Dedifferentiated amniotic fluid mesenchymal stem cell (primary cell): ENCODE measurements around the gene PTEN.
"Not testable (repeated sequence)": the region's sequence is repeated elsewhere in the genome, so short reads cannot be mapped to it uniquely, and the experiment has no call there.

Experiments used
- DNase-seq: peaks from one replicate; pipeline ENCODE4 v3.0.0-alpha.2; 2016; ENCODE audit errors: extremely low spot score

The PTEN gene

DNA sequence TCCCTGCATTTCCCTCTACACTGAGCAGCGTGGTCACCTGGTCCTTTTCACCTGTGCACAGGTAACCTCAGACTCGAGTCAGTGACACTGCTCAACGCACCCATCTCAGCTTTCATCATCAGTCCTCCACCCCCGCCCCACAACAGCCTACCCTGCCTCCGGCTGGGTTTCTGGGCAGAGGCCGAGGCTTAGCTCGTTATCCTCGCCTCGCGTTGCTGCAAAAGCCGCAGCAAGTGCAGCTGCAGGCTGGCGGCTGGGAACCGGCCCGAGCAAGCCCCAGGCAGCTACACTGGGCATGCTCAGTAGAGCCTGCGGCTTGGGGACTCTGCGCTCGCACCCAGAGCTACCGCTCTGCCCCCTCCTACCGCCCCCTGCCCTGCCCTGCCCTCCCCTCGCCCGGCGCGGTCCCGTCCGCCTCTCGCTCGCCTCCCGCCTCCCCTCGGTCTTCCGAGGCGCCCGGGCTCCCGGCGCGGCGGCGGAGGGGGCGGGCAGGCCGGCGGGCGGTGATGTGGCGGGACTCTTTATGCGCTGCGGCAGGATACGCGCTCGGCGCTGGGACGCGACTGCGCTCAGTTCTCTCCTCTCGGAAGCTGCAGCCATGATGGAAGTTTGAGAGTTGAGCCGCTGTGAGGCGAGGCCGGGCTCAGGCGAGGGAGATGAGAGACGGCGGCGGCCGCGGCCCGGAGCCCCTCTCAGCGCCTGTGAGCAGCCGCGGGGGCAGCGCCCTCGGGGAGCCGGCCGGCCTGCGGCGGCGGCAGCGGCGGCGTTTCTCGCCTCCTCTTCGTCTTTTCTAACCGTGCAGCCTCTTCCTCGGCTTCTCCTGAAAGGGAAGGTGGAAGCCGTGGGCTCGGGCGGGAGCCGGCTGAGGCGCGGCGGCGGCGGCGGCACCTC, at the start of gene PTEN, which contains the start of gene KLLN:
PTEN (plus strand) TSS at position 573 of the 891 bp plus-strand sequence. CDS start 845 bp downstream, outside the sequence.
KLLN (minus strand) TSS at position 481 of the 891 bp plus-strand sequence. CDS start 1,046 bp downstream, outside the sequence.
- peak; percentile 91 for DNase-seq

DNA sequence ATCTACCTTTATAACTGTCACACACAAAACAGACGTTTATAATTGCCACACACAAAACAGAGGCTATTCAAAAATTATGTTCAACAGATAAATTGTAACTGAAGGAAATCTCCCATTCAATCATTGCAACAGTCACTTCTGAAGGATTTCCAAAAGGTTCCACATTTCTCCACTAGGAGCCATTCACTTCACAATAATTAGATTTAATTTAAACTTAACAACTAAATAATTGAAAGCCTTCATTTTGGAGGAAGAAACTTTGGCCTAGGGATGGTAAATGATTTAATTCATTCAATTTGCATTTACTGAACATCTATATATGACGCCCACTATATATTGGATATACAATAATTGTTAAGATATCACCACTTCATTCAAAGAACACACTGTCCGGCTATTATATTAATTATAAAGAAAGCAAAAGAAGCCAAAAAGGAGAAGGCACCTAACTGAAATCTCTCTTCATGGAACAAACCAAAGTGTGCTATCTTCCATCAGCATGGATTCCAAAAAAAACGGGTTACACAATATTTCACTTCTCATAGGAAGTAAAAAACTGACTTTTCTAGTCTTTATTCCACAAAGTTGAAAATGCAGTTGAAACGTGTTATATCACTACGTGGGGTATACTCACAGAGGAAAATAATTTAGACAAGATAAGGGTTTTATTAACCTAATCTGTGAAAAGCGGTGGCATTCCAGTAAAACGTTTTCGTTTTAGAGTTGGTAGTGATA, 47.1 kb upstream of the PTEN start:
- DNase-seq, result no peak

DNA sequence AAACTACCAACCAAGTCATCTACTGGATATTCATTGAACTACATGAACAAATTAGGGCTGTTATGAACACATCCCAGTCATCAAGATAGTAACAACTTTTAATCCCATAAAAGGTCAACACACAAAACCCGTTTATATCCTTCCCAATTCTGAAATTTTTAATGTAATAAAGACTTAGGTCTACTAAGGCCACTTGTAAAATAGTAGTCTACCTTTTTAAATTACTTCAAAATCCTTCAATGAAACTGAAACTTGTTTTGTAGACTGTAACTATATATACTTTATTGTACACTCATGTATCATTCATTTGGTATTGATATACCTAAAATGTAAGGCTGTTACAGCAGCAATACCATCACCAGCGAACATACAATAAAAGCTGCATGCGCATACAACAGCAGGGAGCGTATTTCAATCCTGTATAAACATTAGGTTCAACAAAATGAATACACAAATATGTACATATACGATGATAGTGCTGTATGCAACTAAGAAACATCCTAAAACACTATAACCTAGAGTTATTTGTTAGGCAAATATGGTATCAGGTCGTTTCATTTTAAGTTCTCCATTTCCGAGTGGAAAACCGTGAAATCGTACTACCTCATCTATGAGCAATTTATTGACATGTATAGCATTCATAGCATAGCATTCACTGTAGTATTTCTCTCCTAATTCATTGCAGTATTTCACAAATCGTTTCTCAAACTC, 46.4 kb upstream of the PTEN start:
- DNase-seq, result no peak

DNA sequence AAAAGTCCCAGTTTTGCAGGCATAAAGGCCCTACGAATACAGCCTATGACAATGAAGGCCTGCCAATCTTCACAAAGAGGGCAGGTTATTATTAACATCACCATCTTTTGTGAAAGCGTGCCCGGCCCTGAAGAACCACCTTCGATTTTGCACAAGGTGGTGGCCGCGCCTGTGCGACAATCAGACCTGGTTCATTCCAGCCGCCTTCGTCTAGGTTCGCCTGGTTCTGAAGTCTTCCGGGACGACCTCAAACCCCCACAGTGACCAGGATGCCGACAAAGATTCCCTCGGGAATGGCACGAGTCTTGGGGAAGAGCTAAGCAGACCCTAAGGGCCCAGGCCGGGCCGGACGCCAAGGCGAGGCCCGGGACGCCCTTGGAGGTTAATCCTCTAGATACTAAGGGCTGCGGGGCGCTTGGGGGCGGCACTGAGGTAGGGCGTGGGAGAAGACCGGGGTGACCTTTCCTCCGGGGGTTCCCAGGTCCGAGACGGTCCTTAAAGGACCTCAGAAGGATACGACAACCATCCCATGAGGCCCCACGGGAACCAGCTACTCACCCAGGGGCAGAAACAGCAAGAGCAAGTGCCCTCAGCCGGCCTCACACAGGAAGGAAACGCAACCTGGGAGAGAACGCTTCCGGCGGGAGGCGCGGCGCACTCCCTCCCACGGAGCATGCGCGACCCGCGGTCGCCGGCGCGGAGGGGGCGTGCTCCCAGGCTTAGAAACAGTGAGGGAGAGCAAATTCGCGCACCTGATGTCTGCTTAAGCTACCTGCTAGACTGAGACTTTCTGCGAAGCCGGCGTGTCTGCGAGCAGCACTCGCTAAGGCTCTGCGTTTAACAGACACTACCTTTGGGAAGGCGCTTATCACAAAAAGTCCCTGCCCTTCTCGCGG, 45.6 kb upstream of the PTEN start, which contains the start of gene ATAD1:
ATAD1 (minus strand) TSS at position 618 of the 896 bp plus-strand sequence. CDS start 3,627 bp downstream, outside the sequence.
- peak; percentile 62 for DNase-seq

DNA sequence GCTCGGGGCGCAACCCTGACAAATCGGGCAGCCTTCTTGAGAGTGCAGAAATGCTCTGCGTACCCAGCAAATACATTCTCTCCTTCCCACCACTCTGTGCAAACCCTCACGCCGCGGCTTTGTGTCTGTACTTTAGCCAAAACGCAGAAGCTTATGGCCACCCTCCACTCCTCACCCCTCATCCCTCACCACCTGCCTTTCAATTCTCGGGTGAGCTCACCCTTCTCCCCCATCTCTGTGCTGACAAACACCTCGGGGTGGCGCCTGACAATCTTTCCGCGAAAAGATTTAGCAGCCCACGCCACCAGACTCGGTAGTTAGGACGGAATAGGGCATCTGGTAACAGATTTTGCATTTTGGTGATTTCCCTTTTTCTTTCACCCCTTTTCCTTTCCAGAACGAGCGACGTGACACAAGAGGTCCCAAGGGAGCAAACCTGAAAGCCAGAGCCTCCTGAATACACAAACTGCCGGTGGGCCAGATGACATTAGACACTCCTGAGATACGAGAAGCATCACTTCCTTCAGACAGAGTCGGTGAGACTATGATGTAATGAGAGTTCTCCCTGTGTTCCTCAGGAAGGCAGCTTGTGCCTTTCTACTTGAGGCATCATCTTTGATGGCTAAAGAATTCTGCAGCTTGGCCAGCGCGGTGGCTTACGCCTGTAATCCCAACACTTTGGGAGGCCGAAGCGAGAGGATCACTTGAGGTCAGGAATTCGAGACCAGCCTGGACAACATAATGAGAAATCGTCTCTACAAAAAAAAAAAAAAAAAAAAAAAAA, 44.7 kb upstream of the PTEN start:
- no peak for DNase-seq

DNA sequence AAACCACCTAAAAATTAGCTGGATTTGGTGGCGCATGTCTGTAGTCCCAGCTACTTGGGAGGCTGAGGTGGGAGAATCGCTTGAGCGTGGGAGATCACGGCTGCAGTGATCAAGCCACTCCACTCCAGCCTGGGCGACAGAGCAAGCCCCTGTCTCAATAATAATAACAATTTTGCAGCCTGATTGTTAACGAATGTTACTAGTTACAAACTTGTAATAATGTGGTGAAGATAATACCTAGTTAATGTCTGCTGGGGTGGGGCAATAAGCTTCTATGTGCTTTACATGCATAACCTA, 44.2 kb upstream of the PTEN start:
- no peak for DNase-seq

DNA sequence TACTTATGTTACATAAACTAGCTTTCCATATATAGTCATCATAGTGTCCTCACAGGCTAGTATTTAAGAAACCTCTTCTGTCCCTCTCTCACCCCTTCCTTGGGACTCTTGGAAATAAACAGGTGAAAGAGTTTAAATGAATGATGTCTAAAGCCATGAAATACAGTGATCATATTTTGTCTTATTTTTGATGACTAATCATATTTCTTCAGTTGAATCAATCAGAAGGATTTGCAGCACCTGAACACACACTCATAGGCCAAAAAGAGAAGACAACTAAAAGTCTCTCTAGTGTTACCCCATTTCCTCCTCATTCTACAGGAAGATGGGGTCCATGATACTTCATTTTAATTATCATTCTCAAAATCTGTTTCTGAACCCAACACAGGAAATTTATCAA, 36.8 kb upstream of the PTEN start:
- no peak for DNase-seq

DNA sequence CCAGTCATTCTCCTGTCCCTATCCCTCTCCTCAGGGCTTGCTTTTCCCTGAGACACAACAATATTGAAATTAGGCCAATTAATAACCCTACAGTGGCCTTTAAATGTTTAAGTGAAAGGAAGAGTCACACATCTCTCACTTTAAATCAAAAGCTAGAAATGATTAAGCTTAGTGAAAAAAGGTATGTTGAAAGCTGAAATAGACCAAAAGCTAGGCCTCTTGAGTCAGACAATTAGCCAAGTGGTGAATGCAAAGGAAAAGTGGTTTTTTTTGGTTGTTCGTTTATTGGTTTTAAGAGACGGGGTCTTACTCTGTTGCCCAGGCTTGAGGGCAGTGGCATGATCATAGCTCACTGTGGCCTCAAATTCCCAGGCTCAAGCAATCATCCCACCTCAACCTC, 35.7 kb upstream of the PTEN start:
- no peak for DNase-seq

DNA sequence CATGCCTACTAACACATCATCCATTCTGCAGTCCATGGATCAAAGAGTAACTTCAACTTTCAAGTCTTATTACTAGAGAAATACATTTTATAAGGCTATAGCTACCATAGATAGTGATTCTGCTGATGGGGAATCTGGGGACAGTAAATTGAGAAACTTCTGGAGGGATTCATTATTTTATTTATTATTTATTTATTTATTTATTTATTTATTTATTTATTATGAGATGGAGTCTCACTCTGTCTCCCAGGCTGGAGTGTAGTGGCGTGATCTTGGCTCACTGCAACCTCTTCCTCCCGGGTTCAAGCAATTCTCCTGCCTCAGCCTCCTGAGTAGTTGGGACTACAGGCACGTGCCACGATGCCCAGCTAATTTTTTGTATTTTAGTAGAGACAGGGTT, 34.4 kb upstream of the PTEN start:
- DNase-seq, result not testable (repeated sequence)

DNA sequence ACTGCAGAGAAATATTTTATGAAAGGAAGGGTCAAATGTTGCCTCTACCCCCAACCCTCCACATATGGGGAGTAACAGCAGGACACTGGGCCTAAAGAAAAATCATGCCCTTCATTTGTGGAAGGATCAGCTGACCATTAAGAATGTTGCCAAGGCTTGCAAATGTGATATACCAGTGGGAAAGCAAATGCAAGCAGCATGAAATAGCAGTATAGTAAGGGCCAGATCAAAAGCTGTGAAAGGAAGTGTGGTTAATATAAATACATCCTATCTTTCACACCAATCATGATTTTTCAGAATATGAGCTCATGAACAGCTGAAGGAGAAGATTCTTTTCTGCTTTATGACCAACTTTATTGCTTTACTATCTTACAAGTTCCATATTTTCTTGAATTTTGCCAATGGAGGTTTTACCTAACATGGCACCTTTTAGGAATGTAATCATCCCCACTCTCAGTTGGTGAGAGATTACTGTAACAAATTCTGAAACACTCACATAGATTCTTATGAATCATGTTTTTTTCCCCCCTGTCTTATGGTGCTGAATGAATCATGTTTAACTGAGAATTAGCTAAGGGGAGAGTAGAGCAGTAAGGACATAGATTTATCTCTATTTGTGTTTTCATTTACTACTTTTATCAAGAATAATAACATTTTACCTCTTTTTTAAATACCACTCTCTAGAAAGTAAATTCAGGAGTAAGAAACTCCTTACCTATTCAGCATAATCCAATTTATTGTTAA, 33.3 kb upstream of the PTEN start:
- no peak for DNase-seq

DNA sequence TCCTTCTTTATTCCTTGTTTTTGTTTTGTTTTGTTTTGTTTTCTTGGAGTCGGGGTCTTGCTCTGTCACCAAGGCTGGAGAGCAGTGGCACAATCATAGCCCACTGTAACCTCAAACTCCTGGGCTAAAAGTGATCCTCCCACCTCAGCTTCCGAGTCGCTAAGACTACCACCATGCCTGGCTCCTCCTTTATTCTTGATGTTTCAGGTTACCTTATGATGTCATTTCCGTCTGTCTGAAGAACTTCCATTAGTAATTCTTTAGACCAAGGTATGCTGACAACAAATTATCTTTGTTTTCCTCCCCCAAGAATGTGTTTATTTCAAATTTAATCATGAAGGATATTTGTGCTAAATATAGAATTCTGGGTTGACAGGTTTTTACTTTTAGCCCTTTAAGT, 27.3 kb upstream of the PTEN start:
- no peak for DNase-seq

DNA sequence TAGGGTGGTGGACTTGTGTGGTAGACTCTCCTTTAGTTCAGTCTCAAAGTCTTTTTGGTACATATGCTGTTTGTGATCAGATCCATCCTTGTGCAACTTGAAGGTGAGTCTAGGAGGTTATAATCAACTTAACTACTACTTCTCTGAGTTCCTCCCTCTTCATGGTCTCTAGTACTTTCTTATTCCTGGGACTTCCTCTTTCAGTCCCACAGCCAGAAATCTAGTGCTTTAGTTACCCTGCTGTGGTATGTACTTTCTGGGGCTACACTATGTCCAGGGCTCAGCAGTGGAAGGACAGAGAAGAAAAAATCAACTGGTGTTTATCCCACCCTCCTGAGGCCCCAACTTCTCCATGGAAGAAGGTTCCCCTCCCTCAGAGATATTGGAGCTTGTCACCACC, 26.0 kb upstream of the PTEN start:
- no peak for DNase-seq

DNA sequence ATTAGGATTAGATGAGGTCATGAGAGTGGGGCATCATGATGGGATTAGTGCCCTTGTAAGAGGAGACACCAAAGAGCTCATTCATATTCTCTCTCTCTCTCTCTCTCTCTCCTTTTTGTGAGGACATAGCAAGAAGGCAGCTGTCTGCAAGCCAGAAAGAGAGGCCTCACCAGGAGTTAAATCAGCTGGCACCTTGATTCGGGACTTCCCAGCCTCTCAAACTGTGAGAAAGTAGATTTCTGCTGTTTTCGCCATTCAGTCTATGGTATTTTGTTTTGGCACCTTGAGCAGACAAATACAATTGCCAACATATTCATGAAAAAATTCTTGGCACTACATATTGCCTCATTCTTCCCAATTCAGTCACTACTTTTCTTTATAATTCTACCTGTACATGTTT, 24.8 kb upstream of the PTEN start:
- DNase-seq, result no peak

DNA sequence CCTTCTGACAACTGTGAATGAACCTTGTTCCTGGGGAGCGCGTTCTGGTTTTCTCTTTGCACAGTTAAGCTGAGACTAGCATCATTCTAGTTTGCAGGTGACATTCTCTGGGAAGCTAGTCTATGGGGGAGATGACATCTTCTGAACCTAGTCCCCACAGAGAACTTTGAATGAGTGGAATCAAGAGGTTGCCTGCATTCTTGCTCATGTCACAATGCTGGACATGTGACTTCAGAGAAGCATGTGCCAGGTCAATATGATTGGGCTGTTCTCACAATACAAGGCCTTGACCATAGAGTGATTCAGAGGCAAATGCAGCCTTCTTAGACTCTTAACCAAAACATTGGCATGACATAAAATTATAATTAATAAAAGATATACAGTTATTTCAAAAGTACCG, 22.2 kb upstream of the PTEN start:
- no peak for DNase-seq

DNA sequence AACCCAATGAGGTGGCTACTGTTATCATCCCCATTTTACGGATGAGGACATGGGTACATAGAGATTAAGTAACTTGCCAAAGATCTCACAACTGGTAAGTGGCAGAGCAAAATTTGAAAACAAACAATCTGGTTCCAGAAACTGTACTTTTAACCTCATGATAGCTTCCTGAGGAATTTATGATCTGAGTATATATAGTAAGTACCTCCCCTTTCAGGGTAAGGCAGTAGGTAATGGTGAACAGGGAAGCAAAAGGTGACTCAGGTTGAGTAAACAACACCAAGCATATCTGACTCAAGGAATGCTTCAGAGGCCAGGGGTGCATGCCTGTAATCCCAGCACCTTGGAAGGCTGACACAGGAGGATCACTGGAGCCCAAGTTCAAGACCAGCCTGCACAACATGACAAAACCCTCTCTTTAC, 21.2 kb upstream of the PTEN start:
- DNase-seq, result no peak

DNA sequence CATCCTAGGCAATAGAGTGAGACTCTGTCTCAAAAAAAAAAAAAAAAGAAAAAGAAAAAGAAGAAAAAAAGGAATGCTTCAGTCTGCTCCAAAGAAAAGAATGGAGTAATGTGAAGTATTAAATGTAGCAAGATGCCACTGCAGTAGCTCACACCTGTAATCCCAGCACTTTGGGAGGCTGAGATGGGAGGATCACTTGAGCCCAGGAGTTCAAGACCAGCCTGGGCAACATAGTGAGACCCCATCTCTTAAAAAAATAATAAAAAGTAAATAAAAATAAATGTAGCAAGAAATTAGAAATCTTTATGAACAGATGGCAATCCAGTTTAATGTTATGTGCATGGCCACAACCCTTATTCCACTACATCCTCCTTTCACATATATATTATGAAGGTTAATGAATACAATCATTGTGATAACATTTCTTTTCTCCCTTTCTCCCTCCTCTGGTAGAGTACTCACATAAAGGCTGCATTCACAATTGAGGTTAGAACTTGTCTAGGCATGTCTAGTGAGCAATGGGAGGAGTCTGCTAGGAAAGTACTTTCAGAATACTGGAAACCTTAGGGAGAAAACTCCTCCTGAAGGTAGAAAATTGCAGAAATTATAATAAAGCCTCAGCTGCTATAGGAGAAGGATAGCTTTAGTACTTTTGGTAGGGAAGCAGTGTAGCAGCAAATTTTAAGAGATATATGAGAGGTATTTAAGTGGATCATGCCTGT, 20.5 kb upstream of the PTEN start:
- DNase-seq, result peak; percentile 79

DNA sequence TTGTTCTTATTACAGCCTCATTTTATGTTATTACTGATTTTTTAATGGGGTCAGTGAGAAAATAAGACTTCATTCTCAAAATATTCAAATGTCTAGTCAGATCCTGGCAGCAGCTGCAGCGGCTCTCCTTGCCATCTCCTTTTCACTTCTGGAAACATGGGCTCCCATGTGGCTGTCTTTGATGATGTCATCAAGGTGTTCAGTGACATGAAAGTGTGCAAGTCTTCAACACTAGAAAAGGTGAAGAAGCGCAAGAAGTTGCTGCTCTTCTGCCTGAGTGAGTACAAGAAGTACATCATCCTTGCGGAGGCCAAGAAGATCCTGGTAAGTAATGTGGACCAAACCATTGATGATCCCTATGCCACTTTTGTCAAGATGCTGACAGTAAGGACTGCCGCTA, 19.7 kb upstream of the PTEN start:
- no peak for DNase-seq

DNA sequence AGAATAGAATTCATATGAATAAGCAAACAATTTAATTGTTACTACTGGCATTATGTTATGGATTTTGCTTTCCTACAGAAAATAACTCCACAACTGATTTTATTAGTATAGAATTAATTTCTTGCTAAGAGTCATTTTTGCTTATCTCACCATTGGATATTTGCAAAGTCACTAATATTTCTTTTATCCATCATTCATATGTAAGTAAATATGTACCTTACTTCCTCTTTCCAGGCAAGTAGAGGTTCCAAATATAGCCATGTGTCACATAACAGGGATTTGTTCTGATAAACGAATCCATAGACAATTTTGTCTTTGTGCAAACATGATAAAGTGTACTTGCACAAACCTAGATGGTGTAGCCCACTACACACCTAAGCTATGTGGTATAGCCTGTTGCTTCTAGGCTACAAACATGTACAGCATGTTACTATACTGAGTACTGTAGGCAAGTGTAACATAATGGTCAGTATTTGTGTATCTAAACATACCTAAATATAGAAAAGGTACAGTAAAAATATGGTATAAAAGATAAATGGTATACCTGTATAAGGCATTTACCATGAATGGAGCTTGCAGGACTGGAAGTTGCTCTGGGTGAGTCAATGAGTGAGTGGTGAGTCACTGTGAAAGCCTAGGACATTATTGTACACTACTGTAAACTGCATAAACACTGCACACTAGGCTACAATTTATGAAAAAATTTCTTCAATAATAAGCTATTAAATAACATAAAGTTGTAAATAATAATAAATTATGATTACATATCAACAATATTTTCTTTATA, 18.4 kb upstream of the PTEN start:
- DNase-seq, result no peak
